GM12873 (cell line): ENCODE measurements around the gene SCN2B.

Experiments
- CTCF ChIP-seq: IDR thresholded peaks from 2 replicates; pipeline ENCODE4 v1.5.1; 2012; ENCODE audit warnings: low read depth, mild to moderate bottlenecking, moderate library complexity, low read length, control low read depth; ENCODE audit not compliant: insufficient read depth; ENCODE audit errors: missing control alignments

The SCN2B gene

GRCh38 chr11:118205606-118206378 is 29.4 kb upstream of the SCN2B start:
- TF ChIP-seq CTCF = no peak

- TF ChIP-seq CTCF = no peak
Measured at GRCh38 chr11:118202599-118203422, 26.4 kb upstream of the SCN2B start.

GRCh38 chr11:118201966-118202365 is 25.5 kb upstream of the SCN2B start:
- no peak for TF ChIP-seq CTCF

GRCh38 chr11:118200901-118201680 is 24.7 kb upstream of the SCN2B start:
- no peak for TF ChIP-seq CTCF

- no peak for TF ChIP-seq CTCF
Measured at GRCh38 chr11:118200497-118200896, 24.1 kb upstream of the SCN2B start.

- TF ChIP-seq CTCF = no peak
Measured at GRCh38 chr11:118199135-118199534, 22.7 kb upstream of the SCN2B start.

GRCh38 chr11:118198370-118198769 is 21.9 kb upstream of the SCN2B start:
- peak; percentile 92 for TF ChIP-seq CTCF
